HFFc6 (cell line): Measurements from ENCODE around the gene ARSB. TPM values are rescaled to one million over a fixed set of nuclear protein-coding genes. Genes with fewer than 3 reads are reported as not detected.

ENCODE experiments used
- DNase-seq: peaks from one replicate; pipeline ENCODE4 v3.0.0-alpha.2; 2018
- H3K27ac Mint-ChIP-seq: 2 replicates; pipeline ENCODE4 v1.8.0; 2020; ENCODE audit warnings: mild to moderate bottlenecking, mixed read lengths
- H3K27me3 Mint-ChIP-seq: 2 replicates; pipeline ENCODE4 v1.8.0; 2021; ENCODE audit warnings: mild to moderate bottlenecking, moderate library complexity, mixed read lengths; ENCODE audit not compliant: insufficient read depth
- H3K36me3 Mint-ChIP-seq: 2 replicates; pipeline ENCODE4 v1.8.0; 2021; ENCODE audit warnings: low read depth, mixed read lengths
- H3K4me1 Mint-ChIP-seq: 2 replicates; pipeline ENCODE4 v1.8.0; 2020; ENCODE audit warnings: low read depth, mixed read lengths
- H3K4me3 Mint-ChIP-seq: 2 replicates; pipeline ENCODE4 v1.8.0; 2020; ENCODE audit warnings: mild to moderate bottlenecking, moderate library complexity, mixed read lengths
- H3K9me3 Mint-ChIP-seq: 2 replicates; pipeline ENCODE4 v1.8.0; 2020; ENCODE audit warnings: mild to moderate bottlenecking, mixed read lengths
- CTCF ChIP-seq: fragments of 200-600 bp; sonication (generic); IDR thresholded peaks from 2 replicates; pipeline ENCODE4 v1.5.0; 2021; ENCODE audit warnings: antibody characterized with exemption, mild to moderate bottlenecking
- total RNA-seq, 6 experiments: library from RNA; stranded (reverse); fragmentation: NEBNext Ultra II Directional; extraction: Animal tissue kit (Norgen Biotek cat#: 25700); gene quantifications; 2 replicates in 1 of 6; 3 replicates in 5 of 6; pipeline ENCODE4 v1.2.3, GENCODE V29; 2021

The ARSB gene
- total RNA-seq, 6 experiments from 2014 or later, result 24.4 to 32.7 (median 27.8) TPM

- no peak for TF ChIP-seq CTCF
- H3K27me3 Mint-ChIP-seq, result no peaks in the 10 kb centered on the region
- peaks cover 6% of the 10 kb centered on the region for H3K36me3 Mint-ChIP-seq
- H3K4me1 Mint-ChIP-seq, result peaks cover 72% of the 10 kb centered on the region
- peak; percentile 96 for DNase-seq
- H3K9me3 Mint-ChIP-seq, result no peaks in the 10 kb centered on the region
- peak overlapping the region; percentile 27 for H3K4me3 Mint-ChIP-seq
- H3K27ac Mint-ChIP-seq, result peak overlapping the region; percentile 88
Observed at GRCh38 chr5:78806544-78806943, 178.6 kb downstream of the ARSB start.

- Mint-ChIP-seq H3K27ac (peak overlapping the region; percentile 88), H3K4me1 (peaks cover 62% of the 10 kb centered on the region), H3K36me3 (peaks cover 15% of the 10 kb centered on the region), H3K4me3 (no peak overlapping the region; the same call in 1 of the 2 replicates), H3K27me3 (no peaks in the 10 kb centered on the region), H3K9me3 (peaks cover 6% of the 10 kb centered on the region; the same call in 1 of the 2 replicates)
- no peak for DNase-seq
- no peak for TF ChIP-seq CTCF
Observed at GRCh38 chr5:78805474-78806124, 179.5 kb downstream of the ARSB start.

GRCh38 chr5:78804995-78805394, 180.1 kb downstream of the ARSB start:
- H3K4me1 Mint-ChIP-seq, result peaks cover 57% of the 10 kb centered on the region
- TF ChIP-seq CTCF, result no peak
- no peak for DNase-seq
- H3K4me3 Mint-ChIP-seq, result no peak overlapping the region
- H3K36me3 Mint-ChIP-seq, result peaks cover 17% of the 10 kb centered on the region
- no peaks in the 10 kb centered on the region for H3K27me3 Mint-ChIP-seq
- no peak overlapping the region for H3K27ac Mint-ChIP-seq
- H3K9me3 Mint-ChIP-seq, result peaks cover 7% of the 10 kb centered on the region; the same call in 1 of the 2 replicates

GRCh38 chr5:78803941-78804340, 181.2 kb downstream of the ARSB start:
- peaks cover 7% of the 10 kb centered on the region; the same call in 1 of the 2 replicates for H3K9me3 Mint-ChIP-seq
- DNase-seq, result no peak
- H3K4me3 Mint-ChIP-seq, result no peak overlapping the region
- TF ChIP-seq CTCF, result no peak
- H3K27ac Mint-ChIP-seq, result no peak overlapping the region
- H3K36me3 Mint-ChIP-seq, result peaks cover 23% of the 10 kb centered on the region
- H3K27me3 Mint-ChIP-seq, result no peaks in the 10 kb centered on the region
- H3K4me1 Mint-ChIP-seq, result peaks cover 66% of the 10 kb centered on the region

- no peak overlapping the region for H3K4me3 Mint-ChIP-seq
- peaks cover 7% of the 10 kb centered on the region; the same call in 1 of the 2 replicates for H3K9me3 Mint-ChIP-seq
- DNase-seq, result no peak
- no peaks in the 10 kb centered on the region for H3K27me3 Mint-ChIP-seq
- TF ChIP-seq CTCF, result no peak
- peaks cover 23% of the 10 kb centered on the region for H3K36me3 Mint-ChIP-seq
- H3K27ac Mint-ChIP-seq, result no peak overlapping the region
- H3K4me1 Mint-ChIP-seq, result peaks cover 66% of the 10 kb centered on the region
Observed at GRCh38 chr5:78803353-78803752, 181.8 kb downstream of the ARSB start.
